PC-3 (cell line): ENCODE results near the gene SCARB1. TPM values are rescaled to one million over a fixed set of nuclear protein-coding genes. Genes with fewer than 3 reads are reported as not detected.

ENCODE experiments used
- ATAC-seq: fragments of 200-7000 bp; cut with Tn5 transposase; 2 replicates; pipeline ENCODE4 v1.9.1; 2020; ENCODE audit warnings: mild to moderate bottlenecking, moderate library complexity
- BruUV-seq: library from RNA; stranded (reverse); fragments of 400-500 nt; replicated peaks from 2 replicates; lab custom pipeline; 2021; lab: Mats Ljungman, UMichigan
- CTCF ChIA-PET: fragments of 300-600 bp; sonication (Branson Sonifier 250); formaldehyde crosslinking; loops from one replicate; lab custom pipeline; 2022; ENCODE audit warnings: antibody characterized with exemption; lab: Charles Lee
- POLR2A ChIA-PET: fragments of 300-600 bp; sonication (Branson Sonifier 250); formaldehyde crosslinking; loops from one replicate; lab custom pipeline; 2022; ENCODE audit warnings: antibody characterized with exemption; ENCODE audit not compliant: unreplicated experiment; lab: Charles Lee
- DNase-seq: peaks from one replicate; pipeline ENCODE4 v3.0.0-alpha.2; 2015
- H2AFZ ChIP-seq: fragments of 300-600 bp; sonication (generic); 2 replicates; pipeline ENCODE4 v1.6.0; 2016; ENCODE audit warnings: antibody characterized with exemption, low read length
- H3F3A ChIP-seq: fragments of 300-600 bp; sonication (generic); one replicate; pipeline ENCODE4 v1.6.0; 2017; ENCODE audit warnings: antibody characterized with exemption, low read length, control low read depth, mild to moderate bottlenecking; ENCODE audit not compliant: unreplicated experiment
- H3K27ac ChIP-seq: fragments of 300-600 bp; sonication (generic); 2 replicates; pipeline ENCODE4 v1.5.1; 2016; ENCODE audit warnings: mild to moderate bottlenecking, low read length
- H3K27me3 ChIP-seq: fragments of 300-600 bp; sonication (generic); 2 replicates; pipeline ENCODE4 v1.6.1; 2016; ENCODE audit warnings: low read length, mixed read lengths
- H3K36me3 ChIP-seq: fragments of 300-600 bp; sonication (generic); 2 replicates; pipeline ENCODE4 v1.6.1; 2016; ENCODE audit warnings: low read depth, mixed run types, low read length, mixed read lengths
- H3K4me1 ChIP-seq: fragments of 300-600 bp; sonication (generic); 2 replicates; pipeline ENCODE4 v1.5.1; 2016; ENCODE audit warnings: low read length; ENCODE audit not compliant: insufficient read depth
- H3K4me2 ChIP-seq: fragments of 300-600 bp; sonication (generic); 2 replicates; pipeline ENCODE4 v1.6.0; 2016; ENCODE audit warnings: low read length
- H3K4me3 ChIP-seq: fragments of 300-600 bp; sonication (generic); 2 replicates; pipeline ENCODE4 v1.5.1; 2016; ENCODE audit warnings: mild to moderate bottlenecking, low read length, mixed read lengths
- H3K79me2 ChIP-seq: fragments of 300-600 bp; sonication (generic); 2 replicates; pipeline ENCODE4 v1.6.1; 2017; ENCODE audit warnings: low read length, mixed read lengths
- H3K9ac ChIP-seq: fragments of 300-600 bp; sonication (generic); 2 replicates; pipeline ENCODE4 v1.6.0; 2016; ENCODE audit warnings: mild to moderate bottlenecking, low read length
- H3K9me2 ChIP-seq: fragments of 300-600 bp; sonication (generic); replicated peaks from 2 replicates; pipeline ENCODE4 v1.6.1; 2016; ENCODE audit warnings: mixed run types, low read length, mixed read lengths
- H3K9me3 ChIP-seq: fragments of 300-600 bp; sonication (generic); 2 replicates; pipeline ENCODE4 v1.6.1; 2016; ENCODE audit warnings: low read length, mixed read lengths
- H4K20me1 ChIP-seq: fragments of 300-600 bp; sonication (generic); 2 replicates; pipeline ENCODE4 v1.6.1; 2016; ENCODE audit warnings: low read length, mixed read lengths
- EZH2 ChIP-seq: fragments of 300-600 bp; sonication (generic); IDR thresholded peaks from one replicate; pipeline ENCODE4 v1.6.1; 2017; ENCODE audit warnings: antibody characterized with exemption, mild to moderate bottlenecking, low read length; ENCODE audit not compliant: unreplicated experiment
- EZH2phosphoT487 ChIP-seq: fragments of 300-600 bp; sonication (generic); IDR thresholded peaks from 2 replicates; pipeline ENCODE4 v1.6.1; 2018; ENCODE audit warnings: mild to moderate bottlenecking, antibody characterized with exemption, low read length, borderline replicate concordance
- intact Hi-C: fragments of 100-400 bp; cut with micrococcal nuclease; formaldehyde crosslinking; loops from 2 replicates; pipeline ENCODE4 v1.9.0; 2023
- total RNA-seq: library from RNA; depleted of rRNA; stranded (reverse); fragments of >200 nt; gene quantifications from 2 replicates; pipeline ENCODE4 v1.2.3, GENCODE V29; 2014
- TF ChIP-seq, protein P1 (sequence below): fragments of 300-600 bp; sonication (generic); conservative IDR thresholded peaks from 2 replicates; pipeline ENCODE4 v1.5.1; 2017; ENCODE audit warnings: antibody characterized with exemption, low read depth, mild to moderate bottlenecking, low read length

SCARB1 gene
- total RNA-seq, 1 experiment from 2014 or later, result 79.1 TPM

GRCh38 chr12:124877423-124877822 is 13.8 kb upstream of the SCARB1 start:
- TF ChIP-seq EZH2phosphoT487, result no peak
- no peak for TF ChIP-seq EZH2
- TF ChIP-seq, protein P1, sequence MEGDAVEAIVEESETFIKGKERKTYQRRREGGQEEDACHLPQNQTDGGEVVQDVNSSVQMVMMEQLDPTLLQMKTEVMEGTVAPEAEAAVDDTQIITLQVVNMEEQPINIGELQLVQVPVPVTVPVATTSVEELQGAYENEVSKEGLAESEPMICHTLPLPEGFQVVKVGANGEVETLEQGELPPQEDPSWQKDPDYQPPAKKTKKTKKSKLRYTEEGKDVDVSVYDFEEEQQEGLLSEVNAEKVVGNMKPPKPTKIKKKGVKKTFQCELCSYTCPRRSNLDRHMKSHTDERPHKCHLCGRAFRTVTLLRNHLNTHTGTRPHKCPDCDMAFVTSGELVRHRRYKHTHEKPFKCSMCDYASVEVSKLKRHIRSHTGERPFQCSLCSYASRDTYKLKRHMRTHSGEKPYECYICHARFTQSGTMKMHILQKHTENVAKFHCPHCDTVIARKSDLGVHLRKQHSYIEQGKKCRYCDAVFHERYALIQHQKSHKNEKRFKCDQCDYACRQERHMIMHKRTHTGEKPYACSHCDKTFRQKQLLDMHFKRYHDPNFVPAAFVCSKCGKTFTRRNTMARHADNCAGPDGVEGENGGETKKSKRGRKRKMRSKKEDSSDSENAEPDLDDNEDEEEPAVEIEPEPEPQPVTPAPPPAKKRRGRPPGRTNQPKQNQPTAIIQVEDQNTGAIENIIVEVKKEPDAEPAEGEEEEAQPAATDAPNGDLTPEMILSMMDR, result no peak
- Histone ChIP-seq H3K4me1 (no peaks in the 10 kb centered on the region), H3K9me3 (no peaks in the 10 kb centered on the region), H3F3A (no peaks in the 10 kb centered on the region), H3K4me2 (no peak overlapping the region), H3K9ac (no peak overlapping the region), H3K4me3 (no peak overlapping the region), H2AFZ (no peak overlapping the region), H3K27ac (no peak overlapping the region), H4K20me1 (no peaks in the 10 kb centered on the region), H3K79me2 (no peaks in the 10 kb centered on the region), H3K27me3 (no peaks in the 10 kb centered on the region), H3K36me3 (no peaks in the 10 kb centered on the region), H3K9me2 (no peaks in the 10 kb centered on the region)
- ChIA-PET CTCF (no interaction called here), POLR2A (no interaction called here)
- ATAC-seq (no peak), DNase-seq (no peak)
- intact Hi-C loops, result no loop called here
- no TSS peak for BruUV-seq

GRCh38 chr12:124876171-124876570 is 12.5 kb upstream of the SCARB1 start:
- Histone ChIP-seq H3K9me3 (no peaks in the 10 kb centered on the region), H3K27me3 (no peaks in the 10 kb centered on the region), H4K20me1 (no peaks in the 10 kb centered on the region), H3K9ac (no peak overlapping the region), H3K4me2 (no peak overlapping the region), H3K79me2 (no peaks in the 10 kb centered on the region), H3F3A (no peaks in the 10 kb centered on the region), H2AFZ (peak overlapping the region; percentile 20; the same call in 1 of the 2 replicates), H3K4me3 (no peak overlapping the region), H3K9me2 (no peaks in the 10 kb centered on the region), H3K4me1 (no peaks in the 10 kb centered on the region), H3K27ac (no peak overlapping the region), H3K36me3 (no peaks in the 10 kb centered on the region)
- POLR2A ChIA-PET, result no interaction called here
- no TSS peak for BruUV-seq
- intact Hi-C loops, result no loop called here
- TF ChIP-seq, protein P1, result no peak
- no peak for TF ChIP-seq EZH2phosphoT487
- no peak for TF ChIP-seq EZH2
- CTCF ChIA-PET, result no interaction called here
- DNase-seq, result no peak
- ATAC-seq, result no peak; the same call in 1 of the 2 replicates

DNA sequence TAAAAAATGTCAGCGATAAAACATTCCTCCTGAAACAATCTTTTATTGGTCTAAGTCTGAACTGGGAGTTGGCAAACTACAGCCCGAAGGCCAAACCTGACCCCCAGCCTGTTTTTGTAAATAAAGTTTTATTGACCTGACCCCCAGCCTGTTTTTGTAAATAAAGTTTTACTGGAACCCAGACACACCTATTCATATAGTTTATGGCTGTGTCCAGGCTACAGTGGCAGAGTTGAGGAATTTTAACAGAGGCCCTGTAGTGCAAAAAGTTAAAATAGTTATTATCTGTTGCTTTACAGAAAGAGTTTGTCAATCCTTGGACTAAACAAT is 12.1 kb upstream of the SCARB1 start:
- ATAC-seq, result peak; percentile 53
- no peak for DNase-seq
- Histone ChIP-seq H3K9me3 (no peaks in the 10 kb centered on the region), H2AFZ (peak overlapping the region; percentile 20; the same call in 1 of the 2 replicates), H3K27ac (no peak overlapping the region), H4K20me1 (no peaks in the 10 kb centered on the region), H3F3A (no peaks in the 10 kb centered on the region), H3K4me2 (no peak overlapping the region), H3K79me2 (no peaks in the 10 kb centered on the region), H3K27me3 (no peaks in the 10 kb centered on the region), H3K4me3 (no peak overlapping the region), H3K4me1 (no peaks in the 10 kb centered on the region), H3K36me3 (no peaks in the 10 kb centered on the region), H3K9me2 (no peaks in the 10 kb centered on the region), H3K9ac (no peak overlapping the region)
- TF ChIP-seq, protein P1, result no peak
- no TSS peak for BruUV-seq
- intact Hi-C loops, result no loop called here
- ChIA-PET POLR2A (no interaction called here), CTCF (no interaction called here)
